IMR-90 (cell line): Measurements from ENCODE around the gene TNRC18. TPM values are rescaled to one million over a fixed set of nuclear protein-coding genes. Genes with fewer than 3 reads are reported as not detected.

Experiments used
- ATAC-seq: fragments of 200-7000 bp; cut with Tn5 transposase; 2 replicates; pipeline ENCODE4 v1.9.1; 2020; ENCODE audit warnings: low read depth, mild to moderate bottlenecking, moderate library complexity
- BruUV-seq: library from RNA; stranded (reverse); fragments of 400-500 nt; replicated peaks from 2 replicates; lab custom pipeline; 2021; lab: Mats Ljungman, UMichigan
- CTCF ChIA-PET: fragments of 300-600 bp; formaldehyde crosslinking; extraction: SDS; loops from one replicate; lab custom pipeline; 2021; ENCODE audit warnings: antibody characterized with exemption; lab: Yijun Ruan, JAX
- POLR2A ChIA-PET: fragments of 300-600 bp; sonication (Branson Sonifier 250); formaldehyde crosslinking; loops from one replicate; lab custom pipeline; 2022; ENCODE audit warnings: antibody characterized with exemption; ENCODE audit not compliant: unreplicated experiment; lab: Charles Lee
- DNase-seq: peaks from one replicate; pipeline ENCODE4 v3.0.0; 2013
- H2AFZ ChIP-seq: replicated peaks from 2 replicates; pipeline ENCODE3; 2013; ENCODE audit warnings: low read length, mild to moderate bottlenecking; ENCODE audit not compliant: poor library complexity
- H2AK5ac ChIP-seq: 2 replicates; pipeline ENCODE4 v1.6.1; 2013; ENCODE audit warnings: low read depth, low read length, inconsistent platforms
- H2AK9ac ChIP-seq: replicated peaks from 2 replicates; pipeline ENCODE3; 2013; ENCODE audit warnings: mild to moderate bottlenecking, low read depth, low read length, moderate library complexity; ENCODE audit not compliant: poor library complexity
- H2BK120ac ChIP-seq: 2 replicates; pipeline ENCODE4 v1.6.1; 2013; ENCODE audit warnings: low read depth, low read length, inconsistent platforms
- H2BK15ac ChIP-seq: 3 replicates; pipeline ENCODE4 v1.6.1; 2013; ENCODE audit warnings: low read depth, low read length, inconsistent platforms
- H2BK20ac ChIP-seq: 2 replicates; pipeline ENCODE4 v1.6.1; 2013; ENCODE audit warnings: low read depth, mild to moderate bottlenecking, inconsistent platforms, low read length, moderate library complexity
- H2BK5ac ChIP-seq: 2 replicates; pipeline ENCODE4 v1.6.1; 2013; ENCODE audit warnings: mild to moderate bottlenecking, low read depth, low read length, inconsistent platforms; ENCODE audit not compliant: poor library complexity, severe bottlenecking
- H3K14ac ChIP-seq: replicated peaks from 2 replicates; pipeline ENCODE4 v1.6.1; 2013; ENCODE audit warnings: low read depth, low read length, inconsistent platforms
- H3K18ac ChIP-seq: 2 replicates; pipeline ENCODE4 v1.6.1; 2013; ENCODE audit warnings: low read depth, low read length, control low read depth
- H3K23ac ChIP-seq: 2 replicates; pipeline ENCODE4 v1.6.1; 2013; ENCODE audit warnings: low read depth, low read length, inconsistent platforms
- H3K27ac ChIP-seq: 2 replicates; pipeline ENCODE4 v1.5.1; 2013; ENCODE audit warnings: mild to moderate bottlenecking, control low read depth, low read length; ENCODE audit not compliant: insufficient read depth
- H3K27me3 ChIP-seq: 2 replicates; pipeline ENCODE4 v1.6.1; 2013; ENCODE audit warnings: low read length; ENCODE audit not compliant: control insufficient read depth, insufficient read depth
- H3K36me3 ChIP-seq: 2 replicates; pipeline ENCODE4 v1.6.1; 2013; ENCODE audit warnings: low read length, mixed read lengths; ENCODE audit not compliant: control insufficient read depth, insufficient read depth
- H3K4ac ChIP-seq: 2 replicates; pipeline ENCODE4 v1.6.1; 2013; ENCODE audit warnings: low read depth, low read length, inconsistent platforms
- H3K4me1 ChIP-seq: 2 replicates; pipeline ENCODE4 v1.6.1; 2013; ENCODE audit warnings: low read length, mixed read lengths; ENCODE audit not compliant: control insufficient read depth, insufficient read depth
- H3K4me2 ChIP-seq: 2 replicates; pipeline ENCODE4 v1.6.1; 2013; ENCODE audit warnings: low read depth, mild to moderate bottlenecking, control low read depth, low read length, moderate library complexity
- H3K4me3 ChIP-seq: 2 replicates; pipeline ENCODE4 v1.5.1; 2013; ENCODE audit warnings: low read depth, mild to moderate bottlenecking, control low read depth, low read length, moderate library complexity; ENCODE audit not compliant: insufficient read depth
- H3K56ac ChIP-seq: 2 replicates; pipeline ENCODE4 v1.6.1; 2013; ENCODE audit warnings: low read length, inconsistent platforms; ENCODE audit not compliant: insufficient read depth; ENCODE audit errors: extremely low read depth
- H3K79me1 ChIP-seq, 2 experiments: 2 replicates each; pipeline ENCODE4 v1.6.1; 2013; ENCODE audit warnings: low read length in 2 of 2, inconsistent platforms in 1 of 2, low read depth in 1 of 2
- H3K9ac ChIP-seq: 2 replicates; pipeline ENCODE4 v1.6.1; 2013; ENCODE audit warnings: low read depth, low read length, control low read depth
- H3K9me1 ChIP-seq: 2 replicates; pipeline ENCODE4 v1.6.1; 2013; ENCODE audit warnings: low read length, inconsistent platforms; ENCODE audit not compliant: insufficient read depth
- H3K9me3 ChIP-seq: 2 replicates; pipeline ENCODE4 v1.6.1; 2013; ENCODE audit warnings: low read length; ENCODE audit not compliant: control insufficient read depth, insufficient read depth
- H4K20me1 ChIP-seq: 2 replicates; pipeline ENCODE4 v1.6.1; 2013; ENCODE audit warnings: low read length, inconsistent platforms; ENCODE audit not compliant: insufficient read depth
- H4K5ac ChIP-seq: 2 replicates; pipeline ENCODE4 v1.6.1; 2013; ENCODE audit warnings: mild to moderate bottlenecking, low read depth, low read length, control low read depth
- H4K8ac ChIP-seq, 2 experiments: 2 replicates each; pipeline ENCODE4 v1.6.1; 2013; ENCODE audit warnings: low read depth in 2 of 2, low read length in 2 of 2, control low read depth in 1 of 2, inconsistent platforms in 1 of 2
- H4K91ac ChIP-seq: 2 replicates; pipeline ENCODE4 v1.6.1; 2013; ENCODE audit warnings: low read depth, low read length, inconsistent platforms; ENCODE audit not compliant: insufficient read depth
- BHLHE40 ChIP-seq: fragments of 150-350 bp; IDR thresholded peaks from 2 replicates; pipeline ENCODE4 v1.6.1; 2016; ENCODE audit warnings: mild to moderate bottlenecking, low read depth, low read length
- CEBPB ChIP-seq: IDR thresholded peaks from 2 replicates; pipeline ENCODE4 v1.6.1; 2012; ENCODE audit warnings: low read depth, low read length, improper control_type of control experiment
- CHD1 ChIP-seq: IDR thresholded peaks from 2 replicates; pipeline ENCODE4 v1.6.1; 2012; ENCODE audit warnings: low read depth, low read length, improper control_type of control experiment
- CTCF ChIP-seq: conservative IDR thresholded peaks from 2 replicates; pipeline ENCODE4 v1.5.1; 2012; ENCODE audit warnings: mild to moderate bottlenecking, low read depth, low read length, improper control_type of control experiment
- FOS ChIP-seq: fragments of 150-350 bp; IDR thresholded peaks from 2 replicates; pipeline ENCODE4 v1.6.1; 2016; ENCODE audit warnings: low read depth, low read length
- MAFK ChIP-seq: IDR thresholded peaks from 2 replicates; pipeline ENCODE4 v1.6.1; 2012; ENCODE audit warnings: low read depth, low read length, improper control_type of control experiment
- MAZ ChIP-seq: IDR thresholded peaks from 2 replicates; pipeline ENCODE4 v1.6.1; 2012; ENCODE audit warnings: low read depth, mild to moderate bottlenecking, low read length, improper control_type of control experiment, moderate library complexity, borderline replicate concordance
- MXI1 ChIP-seq: IDR thresholded peaks from 2 replicates; pipeline ENCODE4 v1.6.1; 2012; ENCODE audit warnings: low read depth, mild to moderate bottlenecking, low read length, moderate library complexity, borderline replicate concordance
- NFE2L2 ChIP-seq: fragments of 150-350 bp; IDR thresholded peaks from 2 replicates; pipeline ENCODE4 v1.6.1; 2016; ENCODE audit warnings: low read depth, mild to moderate bottlenecking, low read length
- POLR2A ChIP-seq: IDR thresholded peaks from 2 replicates; pipeline ENCODE4 v1.6.1; 2012; ENCODE audit warnings: mild to moderate bottlenecking, low read depth, low read length
- RAD21 ChIP-seq: IDR thresholded peaks from 2 replicates; pipeline ENCODE4 v1.6.1; 2012; ENCODE audit warnings: low read length, improper control_type of control experiment
- RCOR1 ChIP-seq: IDR thresholded peaks from 2 replicates; pipeline ENCODE4 v1.6.1; 2012; ENCODE audit warnings: mild to moderate bottlenecking, low read length, improper control_type of control experiment; ENCODE audit not compliant: insufficient replicate concordance
- RFX5 ChIP-seq: IDR thresholded peaks from 2 replicates; pipeline ENCODE4 v1.8.0; 2012; ENCODE audit warnings: low read depth, mild to moderate bottlenecking, low read length, moderate library complexity
- SMC3 ChIP-seq: fragments of 150-350 bp; IDR thresholded peaks from 2 replicates; pipeline ENCODE4 v1.6.1; 2016; ENCODE audit warnings: low read depth, mild to moderate bottlenecking, antibody characterized with exemption, low read length, moderate library complexity
- USF2 ChIP-seq: fragments of 150-350 bp; IDR thresholded peaks from 2 replicates; pipeline ENCODE4 v1.6.1; 2017; ENCODE audit warnings: mild to moderate bottlenecking, antibody characterized with exemption, low read length, low read depth
- WGBS, 2 experiments: methylation state at CpG; one replicate each; pipeline versions ENCODE4 v1.1.5 to v1.1.7; 2013; ENCODE audit warnings: missing lambda C conversion rate in 2 of 2; ENCODE audit not compliant: insufficient read length in 1 of 2; ENCODE audit errors: extremely low coverage in 2 of 2; 5-methylcytosine and 5-hydroxymethylcytosine counted together
- dilution Hi-C: fragments of 300-500 bp; cut with HindIII; formaldehyde crosslinking; loops from one replicate; pipeline ENCODE4 v1.14.3; 2018; ENCODE audit warnings: low sequenced_read_pairs; ENCODE audit not compliant: unreplicated experiment
- in situ Hi-C: fragments of 300-500 bp; cut with MboI; formaldehyde crosslinking; loops from 3 replicates; pipeline ENCODE4 v1.14.3; 2019; ENCODE audit warnings: low sequenced_read_pairs, inconsistent platforms, mixed read lengths
- intact Hi-C: fragments of 100-400 bp; cut with micrococcal nuclease; formaldehyde crosslinking; loops from 2 replicates; pipeline ENCODE4 v1.10.0; 2022
- polyA plus RNA-seq, 3 experiments: library from polyadenylated mRNA; depleted of rRNA; stranded (reverse); fragments of >200 nt; gene quantifications; 2 replicates each; pipeline ENCODE4 v1.2.3, GENCODE V29; 2012; ENCODE audit warnings: low replicate concordance in 1 of 3
- total RNA-seq: library from RNA; depleted of rRNA; stranded (reverse); fragments of >200 nt; gene quantifications from 2 replicates; pipeline ENCODE4 v1.2.3, GENCODE V29; 2012
- TF ChIP-seq, protein P1 (sequence below): fragments of 150-350 bp; IDR thresholded peaks from 2 replicates; pipeline ENCODE4 v1.6.1; 2016; ENCODE audit warnings: low read depth, mild to moderate bottlenecking, low read length, moderate library complexity, borderline replicate concordance

Gene TNRC18
- total and polyA plus RNA-seq, 2 of the 4 experiments (the other 2 are of a cell fraction) = 4.7 to 29.6 TPM

DNA sequence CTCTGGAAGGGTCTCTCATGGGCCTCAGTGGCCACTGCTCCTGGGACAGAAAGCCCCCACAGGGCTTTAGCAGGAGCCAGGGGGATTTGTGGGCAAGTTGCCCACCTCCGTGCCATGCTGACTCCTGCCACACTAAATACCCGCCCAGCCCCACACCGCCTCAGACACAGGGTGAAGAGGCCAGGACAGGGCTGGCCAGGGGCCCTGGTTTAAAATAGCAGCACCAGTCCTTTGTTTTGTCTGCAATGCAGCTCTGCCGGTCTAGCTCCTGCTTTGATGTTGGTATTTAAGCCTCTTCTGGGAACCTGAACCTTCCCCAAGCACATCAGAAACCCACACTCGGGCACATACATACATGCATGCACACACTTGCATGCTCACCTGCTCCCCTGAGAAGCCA is 14.4 kb upstream of the TNRC18 start:
- POLR2A ChIA-PET = no interaction called here
- ATAC-seq (no peak), DNase-seq (no peak)
- Histone ChIP-seq H2AFZ (no peak overlapping the region), H3K9me1 (no peaks in the 10 kb centered on the region; the same call in 1 of the 2 replicates), H3K27ac (no peak overlapping the region), H3K4ac (no peak overlapping the region), H3K4me2 (no peak overlapping the region), H3K14ac (no peak overlapping the region), H3K23ac (no peak overlapping the region), H4K20me1 (peaks cover 52% of the 10 kb centered on the region), H3K56ac (no peak overlapping the region), H3K36me3 (peaks cover 23% of the 10 kb centered on the region; the same call in 1 of the 2 replicates), H4K8ac (no peak overlapping the region), H2BK120ac (no peak overlapping the region), H4K5ac (no peak overlapping the region), H2AK5ac (no peak overlapping the region), H3K9me3 (peaks cover 14% of the 10 kb centered on the region), H3K79me1 (peaks cover 29 to 57% of the 10 kb centered on the region in 2 experiments), H2BK5ac (no peak overlapping the region), H2AK9ac (no peak overlapping the region), H3K9ac (no peak overlapping the region), H3K18ac (no peak overlapping the region), H2BK15ac (no peak overlapping the region), H3K27me3 (no peaks in the 10 kb centered on the region), H3K4me3 (no peak overlapping the region), H4K91ac (no peak overlapping the region), H3K4me1 (no peaks in the 10 kb centered on the region), H2BK20ac (no peak overlapping the region)
- CTCF ChIA-PET = no interaction called here
- dilution Hi-C loops = no loop called here
- intact Hi-C loops = no loop called here
- no TSS peak for BruUV-seq
- TF ChIP-seq CEBPB = no peak
- no peak for TF ChIP-seq RCOR1
- no peak for TF ChIP-seq USF2
- no peak for TF ChIP-seq NFE2L2
- TF ChIP-seq MAZ = no peak
- TF ChIP-seq RFX5 = no peak
- TF ChIP-seq POLR2A = no peak
- no peak for TF ChIP-seq SMC3
- no peak for TF ChIP-seq CTCF
- TF ChIP-seq, protein P1, sequence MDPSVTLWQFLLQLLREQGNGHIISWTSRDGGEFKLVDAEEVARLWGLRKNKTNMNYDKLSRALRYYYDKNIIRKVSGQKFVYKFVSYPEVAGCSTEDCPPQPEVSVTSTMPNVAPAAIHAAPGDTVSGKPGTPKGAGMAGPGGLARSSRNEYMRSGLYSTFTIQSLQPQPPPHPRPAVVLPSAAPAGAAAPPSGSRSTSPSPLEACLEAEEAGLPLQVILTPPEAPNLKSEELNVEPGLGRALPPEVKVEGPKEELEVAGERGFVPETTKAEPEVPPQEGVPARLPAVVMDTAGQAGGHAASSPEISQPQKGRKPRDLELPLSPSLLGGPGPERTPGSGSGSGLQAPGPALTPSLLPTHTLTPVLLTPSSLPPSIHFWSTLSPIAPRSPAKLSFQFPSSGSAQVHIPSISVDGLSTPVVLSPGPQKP = no peak
- no peak for TF ChIP-seq RAD21
- TF ChIP-seq MXI1 = no peak
- no peak for TF ChIP-seq CHD1
- TF ChIP-seq MAFK = no peak
- TF ChIP-seq BHLHE40 = no peak
- TF ChIP-seq FOS = no peak
- in situ Hi-C loops = no loop called here
- WGBS, 2 experiments = 71% methylated on average over 1 of the region's 5 CpGs; no CpG with 5 or more reads in 1 of the 2 experiments
